Left ventricle myocardium superior (tissue), 1 donor: ENCODE data around the gene ZNF507. TPM values are rescaled to one million over a fixed set of nuclear protein-coding genes. Genes with fewer than 3 reads are reported as not detected.
A peak's percentile ranks its signal among the peaks of the same experiment; 100 is the strongest.
"Not testable (repeated sequence)": the region's sequence is repeated elsewhere in the genome, so short reads cannot be mapped to it uniquely, and the experiment has no call there.

Experiments
- ATAC-seq: fragments of 200-7000 bp; cut with Tn5 transposase; one replicate; pipeline ENCODE4 v1.9.1; 2020; ENCODE audit warnings: mild to moderate bottlenecking, moderate library complexity
- DNase-seq: peaks from one replicate; pipeline ENCODE4 v3.0.0-alpha.2; 2020
- intact Hi-C: fragments of 100-400 bp; cut with micrococcal nuclease; formaldehyde crosslinking; loops from one replicate; pipeline ENCODE4 v1.11.0; 2022
- total RNA-seq: library from RNA; stranded (reverse); fragmentation: NEBNext Ultra II Directional; extraction: Animal tissue kit (Norgen Biotek cat#: 25700); gene quantifications from one replicate; pipeline ENCODE4 v1.2.1, GENCODE V29; 2021
- donor health status: DM: no; HTN: yes; CAD: no; lungs with severe emphysema.

ZNF507 gene
- total RNA-seq, 1 donor from 2014 or later = 16.1 TPM

DNA sequence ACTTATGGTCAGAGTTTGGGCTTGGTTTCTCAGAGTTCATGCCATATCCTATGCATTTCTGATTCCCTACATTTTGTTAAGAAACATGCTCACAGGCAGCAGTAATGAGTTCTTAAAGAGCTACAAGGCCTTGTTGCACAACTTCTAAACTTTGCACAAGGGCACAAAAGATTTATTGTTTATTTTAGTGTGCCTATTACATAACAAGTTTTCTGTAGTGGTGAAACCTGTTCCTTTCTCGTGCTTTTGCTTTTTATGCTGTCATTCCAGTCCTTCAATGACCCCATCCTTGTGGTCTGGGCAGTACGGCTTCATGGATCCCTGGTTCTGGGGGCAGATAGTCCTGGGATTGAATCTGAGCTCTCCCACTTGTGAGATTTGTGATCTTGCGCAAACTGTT is 17.8 kb downstream of the ZNF507 start:
- intact Hi-C loops = no loop called here
- peak; percentile 52 for ATAC-seq

GRCh38 chr19:32363632-32364031 is 18.2 kb downstream of the ZNF507 start:
- intact Hi-C loops = no loop called here
- no peak for DNase-seq
- ATAC-seq = peak; percentile 30

More for the DNA sequence above, 17.8 kb downstream of the ZNF507 start:
- no peak for DNase-seq

DNA sequence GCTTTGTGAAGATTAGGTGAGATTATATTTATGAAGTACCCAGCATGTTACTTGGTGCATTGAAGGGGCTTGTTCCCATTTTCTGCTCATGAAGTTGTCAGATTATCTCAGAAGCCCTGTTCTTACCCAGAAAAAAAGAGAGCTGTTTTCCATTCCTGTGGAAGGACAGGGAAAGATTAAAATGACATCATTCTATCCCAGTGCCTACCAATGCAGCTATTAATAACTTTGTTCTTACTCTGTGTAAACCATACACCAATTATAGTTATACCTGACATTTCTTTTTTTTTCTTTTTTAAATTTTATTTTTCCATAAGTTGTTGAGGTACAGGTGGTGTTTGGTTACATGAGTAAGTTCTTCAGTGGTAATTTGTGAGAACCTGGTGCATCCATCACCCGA is 18.6 kb downstream of the ZNF507 start:
- peak; percentile 67 for ATAC-seq

DNA sequence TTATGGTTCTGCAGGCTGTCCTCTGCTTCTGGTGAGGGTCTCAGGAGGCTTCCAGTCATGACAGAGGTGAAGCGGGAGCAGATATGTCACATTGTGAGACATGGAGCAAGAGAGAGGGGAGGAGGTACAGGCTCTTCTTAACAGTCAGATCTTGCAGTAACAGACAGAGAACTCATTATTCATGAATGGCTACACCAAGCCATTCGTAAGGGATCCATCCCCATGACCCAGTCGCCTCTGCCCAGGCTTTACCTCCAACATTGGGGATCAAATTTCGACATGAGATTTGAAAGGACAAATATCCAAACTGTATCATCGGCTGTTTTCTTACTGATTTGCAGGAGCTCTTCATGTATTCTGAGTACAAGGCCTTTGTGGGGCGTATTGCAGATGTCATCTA is 21.7 kb downstream of the ZNF507 start:
- ATAC-seq (no peak), DNase-seq (no peak)
- intact Hi-C loops = no loop called here

More for the DNA sequence above, 18.6 kb downstream of the ZNF507 start:
- intact Hi-C loops = no loop called here
- DNase-seq = no peak

GRCh38 chr19:32367948-32368536 is 22.6 kb downstream of the ZNF507 start:
- no peak for DNase-seq
- intact Hi-C loops = no loop called here
- ATAC-seq = peak; percentile 36

GRCh38 chr19:32368787-32369186 is 23.4 kb downstream of the ZNF507 start:
- DNase-seq (no peak), ATAC-seq (no peak)
- intact Hi-C loops = no loop called here

DNA sequence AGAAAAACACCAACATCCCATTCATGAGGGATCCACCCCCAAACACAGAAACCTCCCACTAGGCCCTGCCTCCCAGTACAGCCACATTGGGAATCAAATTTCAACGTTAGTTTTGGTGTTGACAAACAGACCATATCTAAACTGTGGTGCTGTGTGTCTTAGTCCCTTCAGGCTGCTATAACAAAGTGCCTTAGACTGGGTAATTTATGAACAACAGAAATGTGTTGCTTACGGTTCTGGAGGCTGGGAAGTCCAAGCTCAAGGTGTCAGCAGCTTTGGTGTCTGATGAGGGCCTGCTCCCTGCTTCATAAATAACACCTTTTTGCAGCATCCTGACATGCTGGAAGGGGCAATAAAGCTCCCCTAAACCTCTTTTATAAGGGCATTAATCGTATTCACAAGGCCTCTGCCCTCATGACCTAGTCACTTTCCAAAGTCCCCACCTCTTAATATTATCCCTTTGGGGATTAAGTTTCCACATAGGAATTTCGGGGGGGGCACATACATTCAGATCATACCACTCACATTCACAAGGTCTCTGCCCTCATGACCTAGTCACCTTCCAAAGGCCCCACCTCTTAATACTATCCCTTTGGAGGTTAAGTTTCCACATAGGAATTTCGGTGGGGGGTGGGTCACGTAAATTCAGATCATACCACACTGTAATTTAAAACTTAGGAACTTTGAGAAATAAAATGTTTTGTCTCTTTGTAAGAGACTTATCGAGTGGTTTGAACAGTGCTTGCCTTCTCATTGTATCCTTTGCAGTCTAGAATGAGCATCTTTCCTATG is 27.5 kb downstream of the ZNF507 start:
- ATAC-seq (no peak), DNase-seq (no peak)
- intact Hi-C loops = no loop called here

DNA sequence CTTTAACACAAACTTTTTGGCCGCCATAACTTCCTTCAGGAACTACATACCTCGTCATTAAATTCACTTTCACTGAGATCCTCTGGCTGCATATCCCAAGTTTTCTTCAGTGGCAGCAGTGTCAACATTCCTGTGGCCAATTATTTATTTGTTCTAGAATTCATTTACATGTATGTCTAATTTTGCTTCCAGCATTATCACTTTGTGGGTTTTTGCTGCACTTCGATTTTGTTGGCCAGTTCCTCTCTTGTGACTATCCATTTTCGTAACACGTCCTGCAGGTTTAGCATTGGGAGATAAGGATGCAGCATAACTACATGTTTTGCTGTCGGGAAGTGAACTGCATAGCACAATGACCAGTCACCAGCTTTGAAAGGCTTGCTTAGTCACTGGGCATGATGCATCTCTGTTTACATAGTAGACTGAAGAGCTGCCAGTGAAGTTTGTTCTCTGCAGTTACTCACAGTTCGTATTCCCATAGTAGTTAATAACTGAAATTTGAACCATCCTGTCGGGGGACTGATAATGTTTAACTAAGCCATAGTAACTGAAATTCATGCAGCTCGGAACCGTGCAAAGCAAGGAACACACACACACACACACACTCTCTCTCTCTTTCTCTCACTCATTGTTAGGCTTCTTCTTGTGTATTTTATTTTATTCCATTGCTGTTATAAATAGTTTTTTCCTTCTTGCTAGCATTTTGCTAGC is 28.3 kb downstream of the ZNF507 start:
- intact Hi-C loops = no loop called here
- no peak for DNase-seq
- ATAC-seq = peak; percentile 95

DNA sequence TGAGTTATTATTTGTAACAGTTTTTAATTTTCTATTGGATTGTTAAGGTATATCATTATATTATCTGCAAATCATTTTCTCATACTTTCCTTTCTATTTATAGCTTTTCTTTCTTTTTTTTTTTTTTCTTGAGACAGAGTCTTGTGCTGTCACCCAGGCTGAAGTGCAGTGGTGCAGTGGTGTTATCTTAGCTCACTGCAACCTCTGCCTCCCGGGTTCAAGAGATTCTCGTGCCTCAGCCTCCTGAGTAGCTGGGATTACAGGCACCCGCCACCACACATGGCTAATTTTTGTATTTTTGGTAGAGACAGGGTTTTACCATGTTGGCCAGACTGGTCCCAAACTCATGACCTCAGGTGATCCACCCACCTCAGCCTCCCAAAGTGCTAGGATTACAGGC is 29.0 kb downstream of the ZNF507 start:
- not testable (repeated sequence) for ATAC-seq

GRCh38 chr19:32377088-32377487 is 31.7 kb downstream of the ZNF507 start:
- intact Hi-C loops, DNase-seq, ATAC-seq: not testable (repeated sequence)

More for the DNA sequence above, 29.0 kb downstream of the ZNF507 start:
- intact Hi-C loops, DNase-seq: not testable (repeated sequence)

- ATAC-seq = no peak
- no peak for DNase-seq
- intact Hi-C loops = no loop called here
Observed at GRCh38 chr19:32380269-32380668, 34.9 kb downstream of the ZNF507 start.

GRCh38 chr19:32387701-32388392 is 42.4 kb downstream of the ZNF507 start:
- ATAC-seq (no peak), DNase-seq (no peak)
- intact Hi-C loops = no loop called here

- no peak for DNase-seq
- no peak for ATAC-seq
- intact Hi-C loops = no loop called here
Observed at GRCh38 chr19:32388393-32388855, 43.0 kb downstream of the ZNF507 start.

- peak; percentile 52 for ATAC-seq
- intact Hi-C loops = no loop called here
- no peak for DNase-seq
Observed at GRCh38 chr19:32392901-32393300, 47.5 kb downstream of the ZNF507 start.

DNA sequence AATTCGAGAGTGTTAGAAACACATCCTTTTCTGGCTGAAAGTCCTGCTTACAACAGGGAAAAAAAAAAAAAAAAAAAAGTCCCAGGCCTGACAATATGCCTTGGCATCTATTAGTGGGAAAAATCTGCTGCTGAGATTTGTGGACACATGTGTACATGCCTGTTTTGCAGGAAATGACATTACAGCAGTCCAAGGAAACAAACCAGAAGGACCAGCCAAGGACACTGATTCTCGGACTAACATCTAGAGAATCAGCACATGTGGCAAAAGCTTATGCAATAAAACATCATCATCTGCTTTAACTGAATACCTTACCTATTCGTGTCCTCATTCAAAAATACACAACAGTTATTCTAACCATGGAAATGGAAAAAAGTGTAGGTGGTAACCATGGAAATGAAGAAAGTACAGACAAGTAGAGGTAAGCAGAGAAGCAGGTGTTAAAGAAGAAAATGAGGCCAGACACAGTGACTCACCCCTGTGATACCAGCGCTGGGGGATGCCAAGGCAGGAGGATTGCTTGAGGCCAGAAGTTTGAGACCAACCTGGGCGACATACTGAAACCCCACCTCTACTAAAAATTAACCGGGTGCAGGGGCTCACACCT is 50.7 kb downstream of the ZNF507 start:
- ATAC-seq (no peak), DNase-seq (no peak)
- intact Hi-C loops = no loop called here

DNA sequence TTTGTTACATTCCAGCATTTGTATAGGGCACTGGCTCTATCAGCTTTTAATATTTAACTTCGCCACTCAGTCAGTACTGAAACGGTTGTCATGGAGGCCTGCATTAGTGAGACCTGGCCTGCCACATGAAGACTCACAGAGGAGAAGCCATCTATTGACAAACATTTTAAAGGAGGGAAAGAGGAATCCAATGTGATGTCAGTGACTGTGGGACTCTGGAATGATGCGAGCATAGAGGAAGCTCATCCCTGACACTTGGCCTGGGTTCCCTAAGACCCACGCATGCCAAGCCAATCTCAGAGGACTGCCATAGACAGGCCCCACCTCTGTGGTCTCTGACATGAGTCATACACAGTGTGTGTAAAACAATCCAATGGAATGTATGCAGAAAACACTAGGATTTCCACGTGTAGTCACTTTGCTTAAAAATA is 52.3 kb downstream of the ZNF507 start:
- ATAC-seq (no peak), DNase-seq (no peak)
- intact Hi-C loops = no loop called here

DNA sequence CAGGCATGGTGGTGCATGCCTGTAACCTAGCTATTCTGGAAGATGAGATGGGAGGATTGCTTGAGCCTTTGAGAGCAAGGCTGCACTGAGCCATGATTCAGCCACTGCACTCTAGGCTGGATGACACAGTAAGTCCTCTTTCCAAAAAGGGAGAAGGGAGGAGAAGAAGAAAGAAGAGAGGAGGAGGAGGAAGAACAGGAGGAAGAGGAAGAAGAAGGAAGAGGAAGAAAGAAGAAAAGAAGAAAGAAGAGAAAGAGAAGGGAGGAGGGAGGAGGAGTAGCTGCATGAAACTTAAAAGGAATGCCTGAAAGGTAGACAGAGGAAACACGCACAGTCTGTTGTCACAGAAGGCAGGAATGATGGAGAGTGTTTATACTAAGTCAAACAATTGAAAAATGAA is 56.6 kb downstream of the ZNF507 start:
- ATAC-seq (no peak), DNase-seq (no peak)
- intact Hi-C loops = no loop called here

GRCh38 chr19:32403291-32403995 is 58.0 kb downstream of the ZNF507 start:
- DNase-seq (no peak), ATAC-seq (no peak)
- intact Hi-C loops = no loop called here
